Measurements from ENCODE around the gene QTRT2. TPM values are rescaled to one million over a fixed set of nuclear protein-coding genes. Genes with fewer than 3 reads are reported as not detected.
A peak's percentile ranks its signal among the peaks of the same experiment; 100 is the strongest.

Gene QTRT2
- 16.2 TPM for total RNA-seq (ENCODE audit: unreplicated experiment)
- long read RNA-seq, partial matches to known transcripts: 0 of 4 reads
- long read RNA-seq, other reads (novel, unspliced or antisense): 2 of 4 reads

- peak; percentile 96 for DNase-seq
- Mint-ChIP-seq H3K9me3 (ENCODE audit: unreplicated experiment) (peaks cover 5% of the 10 kb centered on the region), H3K27me3 (ENCODE audit: unreplicated experiment) (peaks cover 4% of the 10 kb centered on the region), H3K27ac (ENCODE audit: unreplicated experiment) (peak within 1 kb of the TSS; percentile 75), H3K36me3 (ENCODE audit: unreplicated experiment) (no peaks in the 10 kb centered on the region), H3K4me1 (ENCODE audit: low read depth, unreplicated experiment) (peaks cover 4% of the 10 kb centered on the region), H3K4me3 (ENCODE audit: unreplicated experiment) (peak within 1 kb of the TSS; percentile 98)
- TF ChIP-seq CTCF (IDR thresholded peaks at IDR 0.05; ENCODE audit: partially characterized antibody, unreplicated experiment): no peak
Observed at GRCh38 chr3:114056130-114057010, at the start of gene QTRT2, which contains the start of gene CCDC191. TSS of gene QTRT2 (plus strand) at chr3:114056737. CDS start at chr3:114065258, 8,521 bp downstream. TSS of gene CCDC191 (minus strand) at chr3:114056526. CDS start at chr3:114056466, 60 bp downstream.

- peaks cover 1% of the 10 kb centered on the region for H3K4me1 Mint-ChIP-seq (ENCODE audit: low read depth, unreplicated experiment)
- no peak for DNase-seq
- no peaks in the 10 kb centered on the region for H3K36me3 Mint-ChIP-seq (ENCODE audit: unreplicated experiment)
- H3K9me3 Mint-ChIP-seq (ENCODE audit: unreplicated experiment): no peaks in the 10 kb centered on the region
- H3K27ac Mint-ChIP-seq (ENCODE audit: unreplicated experiment): no peak overlapping the region
- H3K27me3 Mint-ChIP-seq (ENCODE audit: unreplicated experiment): no peaks in the 10 kb centered on the region
- TF ChIP-seq CTCF (IDR thresholded peaks at IDR 0.05; ENCODE audit: partially characterized antibody, unreplicated experiment): no peak
- no peak overlapping the region for H3K4me3 Mint-ChIP-seq (ENCODE audit: unreplicated experiment)
Observed at GRCh38 chr3:114011059-114011797, 45.3 kb upstream of the QTRT2 start.

GRCh38 chr3:114014211-114014610 lies 42.3 kb upstream of the QTRT2 start:
- peaks cover 1% of the 10 kb centered on the region for H3K4me1 Mint-ChIP-seq (ENCODE audit: low read depth, unreplicated experiment)
- H3K27ac Mint-ChIP-seq (ENCODE audit: unreplicated experiment): no peak overlapping the region
- TF ChIP-seq CTCF (IDR thresholded peaks at IDR 0.05; ENCODE audit: partially characterized antibody, unreplicated experiment): no peak
- no peak for DNase-seq
- no peaks in the 10 kb centered on the region for H3K27me3 Mint-ChIP-seq (ENCODE audit: unreplicated experiment)
- no peak overlapping the region for H3K4me3 Mint-ChIP-seq (ENCODE audit: unreplicated experiment)
- H3K36me3 Mint-ChIP-seq (ENCODE audit: unreplicated experiment): no peaks in the 10 kb centered on the region
- H3K9me3 Mint-ChIP-seq (ENCODE audit: unreplicated experiment): no peaks in the 10 kb centered on the region

- Mint-ChIP-seq H3K4me1 (ENCODE audit: low read depth, unreplicated experiment) (peaks cover under 1% of the 10 kb centered on the region), H3K27ac (ENCODE audit: unreplicated experiment) (no peak overlapping the region), H3K9me3 (ENCODE audit: unreplicated experiment) (no peaks in the 10 kb centered on the region), H3K27me3 (ENCODE audit: unreplicated experiment) (no peaks in the 10 kb centered on the region), H3K36me3 (ENCODE audit: unreplicated experiment) (no peaks in the 10 kb centered on the region), H3K4me3 (ENCODE audit: unreplicated experiment) (no peak overlapping the region)
- TF ChIP-seq CTCF (IDR thresholded peaks at IDR 0.05; ENCODE audit: partially characterized antibody, unreplicated experiment): no peak
- no peak for DNase-seq
Observed at GRCh38 chr3:114019486-114019885, 37.1 kb upstream of the QTRT2 start.

All from glutamatergic neuron (in vitro differentiated cells).